HL-60/S4 treated with retinoic acid at 250 ng/mL for 4 days and 3 days (cell line): ENCODE data around the gene ACSM2A.
"Not testable (repeated sequence)": the region's sequence is repeated elsewhere in the genome, so short reads cannot be mapped to it uniquely, and the experiment has no call there.

Experiments
- in situ Hi-C: fragments of 300-500 bp; cut with MboI; formaldehyde crosslinking; loops from 2 replicates; pipeline ENCODE4 v1.7.0; 2022; ENCODE audit warnings: low sequenced_read_pairs

ACSM2A gene

DNA sequence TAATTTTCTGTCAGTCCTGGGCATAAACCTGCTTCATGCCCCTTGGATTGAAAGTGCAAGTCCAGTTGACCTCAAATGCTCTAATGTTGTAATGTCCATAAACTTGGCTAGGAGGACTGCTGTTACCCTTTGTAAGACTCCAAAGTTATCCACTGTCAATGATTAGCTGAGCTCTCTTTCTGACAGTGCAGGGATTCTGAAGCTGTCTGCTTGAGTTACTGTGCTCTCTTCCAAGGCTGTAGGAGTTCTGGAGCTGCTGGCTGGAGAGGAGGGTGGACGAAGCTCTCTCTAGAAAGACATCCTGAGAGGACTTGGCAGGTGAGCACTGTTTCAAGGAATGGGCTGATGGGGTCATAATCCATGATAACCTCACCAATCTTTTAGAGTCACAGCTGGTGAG is at the start of gene ACSM2A:
Gene ACSM2A, plus strand, starts transcription at position 158 of the 400 bp plus-strand sequence. CDS start 8,594 bp downstream, outside the sequence.
- in situ Hi-C loops = not testable (repeated sequence)

DNA sequence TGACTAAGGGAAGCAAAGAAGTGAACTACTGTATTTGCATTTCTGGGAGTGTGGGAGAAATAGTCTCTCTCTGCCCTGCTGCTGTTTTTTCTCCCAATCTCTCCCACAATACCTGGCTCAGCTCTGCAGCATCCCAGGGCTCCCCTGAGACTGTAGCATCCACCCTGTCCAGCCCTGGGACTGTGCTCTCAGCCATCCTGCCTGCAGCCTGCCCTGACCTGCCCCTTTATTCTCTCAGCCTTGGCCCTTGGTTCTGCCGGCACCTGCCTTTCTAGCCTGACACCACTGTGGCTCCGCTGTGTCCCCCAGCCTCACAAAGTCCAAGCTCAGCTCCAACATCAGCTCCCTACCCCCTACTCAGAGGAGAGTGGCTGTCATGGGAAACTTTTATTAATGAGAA is 48.7 kb upstream of the ACSM2A start:
- in situ Hi-C loops = no loop called here

DNA sequence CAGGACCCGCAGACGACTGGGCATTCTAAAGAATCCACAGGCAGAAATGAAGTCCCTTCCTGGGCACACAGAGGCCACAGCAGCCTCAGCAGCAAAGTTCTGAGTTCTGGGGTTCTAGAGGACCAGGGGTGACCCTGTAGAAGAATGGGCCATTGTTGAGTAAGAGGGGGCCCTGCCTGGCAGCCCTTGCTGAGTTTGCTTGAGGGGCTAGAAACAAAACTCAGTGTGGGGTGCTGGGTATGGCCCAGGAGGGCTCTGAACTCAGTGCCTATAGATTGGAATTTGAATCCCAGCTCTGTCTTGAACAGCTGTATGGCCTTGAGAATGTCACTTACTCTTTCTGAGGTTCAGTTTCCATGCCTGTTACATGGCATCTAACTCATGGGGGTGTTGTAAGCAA is 46.7 kb upstream of the ACSM2A start, which contains the start of gene PDILT:
Gene PDILT, minus strand, starts transcription at position 101 of the 400 bp plus-strand sequence. CDS start 5,437 bp downstream, outside the sequence.
- in situ Hi-C loops = no loop called here

GRCh38 chr16:20409398-20410120 is 41.8 kb upstream of the ACSM2A start, which contains the start of gene ACSM5:
ACSM5 (plus strand) TSS chr16:20409534; CDS start chr16:20411485, 1,951 bp downstream.
- in situ Hi-C loops = no loop called here

GRCh38 chr16:20410121-20410723 is 41.1 kb upstream of the ACSM2A start:
- in situ Hi-C loops = no loop called here

DNA sequence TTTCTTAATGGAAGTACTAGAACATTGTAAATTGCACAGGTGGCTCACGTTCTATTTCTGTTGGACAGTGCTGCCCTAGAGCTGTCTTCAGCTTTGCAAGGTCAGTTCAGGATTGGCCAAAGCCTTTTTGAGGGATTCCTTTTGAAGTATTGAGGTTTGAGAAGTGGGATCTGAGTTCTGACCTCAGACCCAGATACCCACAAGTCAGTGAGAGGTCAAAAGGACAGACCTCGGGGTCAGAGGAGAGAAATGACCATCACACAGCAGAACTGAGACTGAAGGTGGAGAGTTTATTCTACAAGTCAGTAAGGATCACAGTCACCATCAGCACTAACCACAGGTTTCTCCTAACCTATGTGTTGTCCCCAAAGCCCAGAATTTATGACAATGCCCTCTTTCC is 40.3 kb upstream of the ACSM2A start:
- in situ Hi-C loops = no loop called here

- in situ Hi-C loops = no loop called here
Measured at GRCh38 chr16:20415541-20415940, 35.8 kb upstream of the ACSM2A start.

DNA sequence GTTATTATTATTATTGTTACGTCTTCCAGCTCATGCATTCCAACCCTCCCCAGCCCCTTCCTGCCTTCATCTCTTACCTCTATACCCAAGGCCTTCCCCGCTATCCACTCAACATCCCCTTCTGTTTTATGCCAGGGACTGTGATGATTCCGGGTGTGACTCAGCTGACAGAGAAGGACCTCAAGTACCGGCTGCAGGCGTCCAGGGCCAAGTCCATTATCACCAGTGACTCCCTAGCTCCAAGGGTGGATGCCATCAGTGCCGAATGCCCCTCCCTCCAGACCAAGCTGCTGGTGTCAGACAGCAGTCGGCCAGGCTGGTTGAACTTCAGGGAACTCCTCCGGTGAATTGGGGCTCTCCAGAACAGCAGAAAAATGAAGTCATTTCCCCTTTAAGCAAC is 32.2 kb upstream of the ACSM2A start:
- in situ Hi-C loops = not testable (repeated sequence)

DNA sequence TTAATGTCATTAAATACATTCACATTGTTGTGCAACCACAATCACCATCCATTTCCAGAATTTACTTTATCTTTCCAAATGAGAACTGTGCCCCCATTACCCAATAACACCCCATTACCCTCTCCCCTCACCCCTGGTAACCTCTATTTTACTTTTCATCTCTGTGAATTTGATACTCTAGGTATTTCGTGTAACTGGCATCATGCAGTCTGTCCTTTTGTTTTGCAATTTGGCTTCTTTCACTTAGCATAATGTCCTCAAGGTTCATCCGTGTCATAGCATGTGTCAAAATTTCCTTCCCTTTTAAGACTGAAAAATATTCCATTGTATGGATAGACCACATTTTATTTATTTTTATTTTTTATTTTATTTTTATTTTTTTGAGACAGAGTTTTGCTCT is 29.6 kb upstream of the ACSM2A start:
- in situ Hi-C loops = not testable (repeated sequence)

GRCh38 chr16:20423772-20424128 is 27.6 kb upstream of the ACSM2A start:
- in situ Hi-C loops = not testable (repeated sequence)

GRCh38 chr16:20424129-20424866 is 27.0 kb upstream of the ACSM2A start:
- in situ Hi-C loops = no loop called here

DNA sequence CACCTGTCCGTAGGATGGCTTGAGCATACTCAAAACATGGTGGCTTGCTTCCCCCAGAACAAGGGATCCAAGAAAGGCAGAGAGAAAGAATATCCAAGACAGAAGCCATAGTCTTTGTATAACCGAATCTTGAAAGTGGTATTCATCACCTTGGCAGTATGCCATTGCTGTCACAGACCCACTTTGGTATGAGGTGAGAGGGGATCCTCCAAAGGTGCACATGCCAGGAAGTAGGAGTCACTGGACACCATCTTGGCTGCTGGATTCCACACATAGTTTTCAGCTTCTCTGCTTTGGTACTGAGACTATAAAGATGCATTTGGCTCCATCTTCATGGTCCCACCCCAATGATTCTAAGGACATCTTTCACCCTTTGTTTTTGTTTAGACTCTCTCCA is 23.9 kb upstream of the ACSM2A start:
- in situ Hi-C loops = not testable (repeated sequence)

DNA sequence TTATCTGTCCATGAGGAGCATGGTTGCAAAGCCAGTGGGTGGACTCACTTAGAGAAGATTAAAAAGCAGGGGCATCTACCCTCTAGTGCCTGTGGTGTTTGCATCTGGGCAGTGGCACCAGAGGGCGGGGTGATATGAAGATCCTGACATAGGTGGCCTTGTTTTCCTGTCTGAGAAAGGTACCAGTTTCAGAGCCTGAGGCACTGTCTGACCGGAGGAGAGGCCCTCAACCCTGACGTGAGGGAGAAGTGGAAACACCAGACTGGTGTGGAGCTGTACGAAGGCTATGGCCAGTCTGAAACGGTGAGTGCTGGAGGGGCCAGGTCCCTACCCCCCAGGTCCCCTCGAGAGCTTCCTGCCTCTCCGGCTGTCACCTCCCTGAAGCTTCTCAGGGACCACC is 21.8 kb upstream of the ACSM2A start:
- in situ Hi-C loops = not testable (repeated sequence)

DNA sequence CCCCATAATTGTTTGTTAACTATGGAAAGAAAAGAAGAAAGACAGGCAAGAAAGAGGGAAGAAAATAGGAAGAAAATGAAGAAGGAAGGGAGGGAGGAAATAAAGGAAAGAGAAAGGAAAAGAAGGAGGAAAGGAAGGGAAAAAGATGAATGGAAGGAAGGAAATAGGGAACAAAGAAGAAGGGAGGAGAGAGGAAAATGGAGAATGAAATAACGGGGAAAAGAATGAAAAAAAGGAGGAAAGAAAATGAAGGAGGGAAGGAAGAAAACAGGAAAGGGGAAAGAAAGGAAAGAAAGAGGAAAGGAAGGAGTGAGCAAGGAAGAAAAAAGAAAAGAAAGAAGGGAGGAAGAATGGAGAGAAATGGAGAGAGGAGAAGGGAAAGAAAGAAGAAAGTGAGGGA is 20.8 kb upstream of the ACSM2A start:
- in situ Hi-C loops = not testable (repeated sequence)

DNA sequence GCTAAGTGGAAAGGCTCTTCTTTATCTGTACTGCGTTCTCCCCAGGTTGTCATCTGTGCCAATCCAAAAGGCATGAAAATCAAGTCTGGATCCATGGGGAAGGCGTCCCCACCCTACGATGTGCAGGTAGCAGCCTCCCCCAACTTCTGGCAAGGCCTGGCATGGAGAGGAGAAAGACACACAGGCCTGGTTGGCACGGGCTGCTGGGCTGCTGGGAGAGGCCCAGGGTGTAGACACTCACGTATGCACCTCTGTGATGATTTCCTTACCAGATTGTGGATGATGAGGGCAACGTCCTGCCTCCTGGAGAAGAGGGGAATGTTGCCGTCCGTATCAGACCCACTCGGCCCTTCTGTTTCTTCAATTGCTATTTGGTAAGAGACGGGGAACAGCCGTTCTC is 20.4 kb upstream of the ACSM2A start:
- in situ Hi-C loops = no loop called here

GRCh38 chr16:20438950-20439349 is 12.4 kb upstream of the ACSM2A start:
- in situ Hi-C loops = not testable (repeated sequence)

DNA sequence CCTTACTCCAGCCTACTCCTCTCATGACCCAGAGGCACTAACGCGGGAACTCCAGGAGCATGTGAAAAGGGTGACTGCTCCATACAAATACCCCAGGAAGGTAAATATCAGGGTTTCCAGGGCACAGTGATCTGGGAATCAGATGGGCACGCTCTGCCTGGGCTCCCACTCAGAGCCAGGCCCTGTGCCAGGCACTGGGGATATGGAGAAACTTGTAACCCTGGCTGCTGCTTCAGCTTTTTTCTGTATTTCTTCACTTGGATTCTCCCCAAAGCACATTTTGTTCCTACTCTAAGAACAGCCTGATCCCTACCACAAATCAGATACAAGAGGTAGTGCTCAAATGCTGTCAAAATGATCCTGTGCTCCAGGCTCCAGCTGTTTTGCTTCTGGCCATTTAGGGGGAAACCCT is 11.5 kb upstream of the ACSM2A start:
- in situ Hi-C loops = not testable (repeated sequence)

DNA sequence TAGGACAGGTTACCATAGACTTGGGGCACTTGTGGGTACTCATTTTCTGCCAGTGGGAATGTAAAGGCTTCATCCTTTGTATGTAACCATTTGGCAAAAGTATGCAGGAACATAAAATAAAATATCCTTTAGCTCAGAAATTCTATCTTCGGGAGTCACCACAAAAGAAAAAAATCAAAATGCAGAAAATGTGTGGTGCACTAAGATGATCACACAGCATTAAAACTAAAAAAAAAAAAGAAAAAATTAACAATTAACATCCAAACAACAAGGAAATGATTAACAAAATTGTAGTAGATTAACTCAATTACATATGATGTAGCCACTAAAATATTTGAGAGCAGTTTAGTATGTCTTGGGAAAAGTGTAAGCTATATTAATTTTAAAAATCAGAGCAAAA is 10.6 kb upstream of the ACSM2A start:
- in situ Hi-C loops = not testable (repeated sequence)

GRCh38 chr16:20441191-20441590 is 10.1 kb upstream of the ACSM2A start:
- in situ Hi-C loops = no loop called here

DNA sequence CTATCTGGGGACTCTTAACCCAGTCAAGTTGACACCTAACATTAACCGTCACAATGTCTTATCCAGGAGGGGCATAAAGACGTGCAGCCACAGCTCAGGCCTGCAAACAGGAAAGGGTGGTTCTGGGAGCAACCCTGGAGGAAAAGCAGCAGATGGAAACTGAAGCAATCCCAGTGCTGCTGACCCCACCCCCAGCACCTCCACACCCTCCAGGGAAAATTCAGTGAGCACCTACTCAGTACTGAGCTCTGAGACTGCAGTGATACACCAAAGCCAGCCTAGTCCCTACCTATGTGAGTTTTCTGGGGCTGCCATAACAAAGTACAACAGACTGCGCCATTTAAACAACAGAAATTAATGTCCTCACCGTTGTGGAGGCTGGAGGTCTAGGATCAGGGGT is 9.5 kb upstream of the ACSM2A start:
- in situ Hi-C loops = not testable (repeated sequence)

DNA sequence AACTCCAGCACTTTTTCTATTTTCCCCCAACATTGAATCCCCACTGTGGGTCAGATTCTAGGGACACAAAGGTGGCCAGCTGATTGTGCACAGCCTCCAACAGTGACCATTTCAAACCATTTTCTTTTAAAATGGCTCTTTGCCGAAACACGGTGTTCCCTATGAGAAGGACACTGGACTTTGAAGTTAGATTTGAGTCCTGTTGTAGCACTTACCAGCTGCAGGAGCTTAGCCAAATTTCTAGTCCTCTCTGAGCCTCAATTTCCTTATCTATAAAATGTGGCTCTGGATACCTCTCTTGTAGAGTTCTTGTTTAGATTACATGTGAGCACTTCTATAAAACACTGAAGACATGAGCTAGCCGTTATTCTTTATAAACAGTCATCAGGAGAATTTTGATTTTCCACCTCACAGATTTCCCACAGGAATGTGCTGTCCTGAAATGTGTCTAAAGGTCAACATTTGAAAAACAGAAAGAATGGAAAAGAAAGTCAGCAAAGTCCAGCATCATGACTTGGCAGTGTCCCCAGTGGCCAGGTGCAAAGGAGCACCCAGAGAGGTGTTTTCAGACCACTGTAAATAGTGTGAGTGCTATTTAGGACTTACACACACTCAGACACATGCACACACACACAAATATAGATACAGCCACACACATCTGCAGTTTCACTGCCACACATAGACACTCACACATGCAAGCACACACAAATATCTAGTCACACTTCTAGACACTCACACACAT is 4.5 kb upstream of the ACSM2A start:
- in situ Hi-C loops = not testable (repeated sequence)
